ENCODE data around the gene PTPN20.

DNA sequence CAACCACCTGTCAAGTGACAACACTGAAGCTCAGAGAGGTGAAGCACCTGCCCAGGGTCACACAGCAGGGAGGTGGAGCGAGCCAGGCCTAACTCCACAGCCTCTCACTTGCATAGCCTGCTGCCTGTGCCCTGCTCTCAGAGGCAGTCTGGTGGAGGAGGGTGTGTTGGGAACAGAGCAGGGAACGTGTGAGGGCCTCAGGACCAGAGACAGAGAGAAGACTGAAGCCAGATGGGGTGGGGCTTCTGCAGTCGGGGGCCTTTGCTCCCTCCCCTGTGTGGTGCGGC is 114.0 kb downstream of the PTPN20 start:
- TF ChIP-seq CREB1 (IDR thresholded peaks at IDR 0.05; ENCODE audit: low read depth) (no peak), EP300 (IDR thresholded peaks at IDR 0.05; ENCODE audit: borderline replicate concordance) (no peak), TEAD4 (IDR thresholded peaks at IDR 0.05) (no peak), TCF12 (IDR thresholded peaks at IDR 0.05; ENCODE audit: low read depth) (no peak), EGR1 (IDR thresholded peaks at IDR 0.05) (no peak), NFIC (IDR thresholded peaks at IDR 0.05) (no peak), TAF1 (IDR thresholded peaks at IDR 0.05; ENCODE audit: low read depth) (no peak), YY1 (IDR thresholded peaks at IDR 0.05; ENCODE audit: low read depth) (no peak), RAD21 (IDR thresholded peaks at IDR 0.05; ENCODE audit: low read depth) (no peak), USF1 (IDR thresholded peaks at IDR 0.05) (no peak)
- TF ChIP-seq, protein P1, sequence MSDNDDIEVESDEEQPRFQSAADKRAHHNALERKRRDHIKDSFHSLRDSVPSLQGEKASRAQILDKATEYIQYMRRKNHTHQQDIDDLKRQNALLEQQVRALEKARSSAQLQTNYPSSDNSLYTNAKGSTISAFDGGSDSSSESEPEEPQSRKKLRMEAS (IDR thresholded peaks at IDR 0.05): no peak
- TF ChIP-seq, protein P2, sequence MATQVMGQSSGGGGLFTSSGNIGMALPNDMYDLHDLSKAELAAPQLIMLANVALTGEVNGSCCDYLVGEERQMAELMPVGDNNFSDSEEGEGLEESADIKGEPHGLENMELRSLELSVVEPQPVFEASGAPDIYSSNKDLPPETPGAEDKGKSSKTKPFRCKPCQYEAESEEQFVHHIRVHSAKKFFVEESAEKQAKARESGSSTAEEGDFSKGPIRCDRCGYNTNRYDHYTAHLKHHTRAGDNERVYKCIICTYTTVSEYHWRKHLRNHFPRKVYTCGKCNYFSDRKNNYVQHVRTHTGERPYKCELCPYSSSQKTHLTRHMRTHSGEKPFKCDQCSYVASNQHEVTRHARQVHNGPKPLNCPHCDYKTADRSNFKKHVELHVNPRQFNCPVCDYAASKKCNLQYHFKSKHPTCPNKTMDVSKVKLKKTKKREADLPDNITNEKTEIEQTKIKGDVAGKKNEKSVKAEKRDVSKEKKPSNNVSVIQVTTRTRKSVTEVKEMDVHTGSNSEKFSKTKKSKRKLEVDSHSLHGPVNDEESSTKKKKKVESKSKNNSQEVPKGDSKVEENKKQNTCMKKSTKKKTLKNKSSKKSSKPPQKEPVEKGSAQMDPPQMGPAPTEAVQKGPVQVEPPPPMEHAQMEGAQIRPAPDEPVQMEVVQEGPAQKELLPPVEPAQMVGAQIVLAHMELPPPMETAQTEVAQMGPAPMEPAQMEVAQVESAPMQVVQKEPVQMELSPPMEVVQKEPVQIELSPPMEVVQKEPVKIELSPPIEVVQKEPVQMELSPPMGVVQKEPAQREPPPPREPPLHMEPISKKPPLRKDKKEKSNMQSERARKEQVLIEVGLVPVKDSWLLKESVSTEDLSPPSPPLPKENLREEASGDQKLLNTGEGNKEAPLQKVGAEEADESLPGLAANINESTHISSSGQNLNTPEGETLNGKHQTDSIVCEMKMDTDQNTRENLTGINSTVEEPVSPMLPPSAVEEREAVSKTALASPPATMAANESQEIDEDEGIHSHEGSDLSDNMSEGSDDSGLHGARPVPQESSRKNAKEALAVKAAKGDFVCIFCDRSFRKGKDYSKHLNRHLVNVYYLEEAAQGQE (IDR thresholded peaks at IDR 0.05; ENCODE audit: low read depth): no peak

All from Ishikawa (cell line).